Gastrocnemius medialis (tissue), 4 donors: ENCODE data around the gene EXOSC10. TPM values are rescaled to one million over a fixed set of nuclear protein-coding genes. Genes with fewer than 3 reads are reported as not detected.

Experiments used
- ATAC-seq, 2 donors: fragments of 150-250 bp; one replicate each; pipeline ENCODE4 v1.9.1; 2016
- DNase-seq, 2 donors: peaks; one replicate each; pipeline ENCODE4 v3.0.0-alpha.2; 2019
- H3K27ac ChIP-seq, 4 donors: fragments of 200-600 bp; sonication (generic); 1 replicate in 1 of 4; 2 replicates in 3 of 4; pipeline ENCODE4 v1.5.1; 2016 to 2018; ENCODE audit warnings: mild to moderate bottlenecking in 2 of 4, moderate library complexity in 1 of 4
- H3K27me3 ChIP-seq, 3 donors: fragments of 200-600 bp; sonication (generic) in 2 of 3; 1 replicate in 1 of 3; 2 replicates in 2 of 3; pipeline versions ENCODE4 v1.5.1 to v1.6.0; 2016 to 2019; ENCODE audit warnings: mild to moderate bottlenecking in 1 of 3, moderate library complexity in 1 of 3
- H3K36me3 ChIP-seq, 2 donors: fragments of 200-600 bp; sonication (generic) in 1 of 2; one replicate each; pipeline ENCODE4 v1.5.1; 2017 to 2018
- H3K4me1 ChIP-seq, 2 donors: fragments of 200-600 bp; sonication (generic) in 1 of 2; one replicate each; pipeline ENCODE4 v1.5.1; 2016 to 2017; ENCODE audit warnings: mild to moderate bottlenecking in 2 of 2
- H3K4me3 ChIP-seq, 4 donors: fragments of 200-600 bp; sonication (generic) in 3 of 4; 1 replicate in 1 of 4; 2 replicates in 3 of 4; pipeline ENCODE4 v1.5.1; 2016 to 2019; ENCODE audit warnings: mild to moderate bottlenecking in 2 of 4
- H3K9me3 ChIP-seq, 3 donors: fragments of 200-600 bp; sonication (generic) in 2 of 3; 1 replicate in 1 of 3; 2 replicates in 2 of 3; pipeline ENCODE4 v1.5.1; 2016 to 2019
- CTCF ChIP-seq, 5 experiments: fragments of 450-650 bp in 3 of 5; fragments of 200-600 bp in 2 of 5; sonication (generic) in 2 of 5; IDR thresholded peaks in 4 of 5; conservative IDR thresholded peaks in 1 of 5; 1 replicate in 4 of 5; 2 replicates in 1 of 5; pipeline ENCODE4 v1.5.1; 2016 to 2019; ENCODE audit warnings: antibody characterized with exemption in 5 of 5, mild to moderate bottlenecking in 3 of 5, moderate library complexity in 3 of 5
- POLR2A ChIP-seq, 2 donors: fragments of 450-650 bp; IDR thresholded peaks; one replicate each; pipeline ENCODE4 v1.6.1; 2017; ENCODE audit warnings: antibody characterized with exemption in 2 of 2, mild to moderate bottlenecking in 2 of 2, moderate library complexity in 2 of 2
- in situ Hi-C, 4 donors: fragments of 200-750 bp; cut with MboI; loops; one replicate each; pipeline versions ENCODE4 v1.15.0 to v1.8.0; 2017; ENCODE audit warnings: low sequenced_read_pairs in 4 of 4
- intact Hi-C: fragments of 100-400 bp; cut with DNase I; formaldehyde crosslinking; loops from one replicate; pipeline ENCODE4 v1.15.1; 2023; ENCODE audit warnings: low total_unique reads
- total RNA-seq, 4 donors: library from RNA; depleted of rRNA; stranded (reverse); fragments of >200 nt; gene quantifications; one replicate each; pipeline versions ENCODE4 v1.1.0 to v1.2.3, GENCODE V29; 2016

The EXOSC10 gene
- total RNA-seq, 4 donors from 2014 or later: 26.5 to 44.4 (median 40.3) TPM

- intact Hi-C loops: no loop called here
- DNase-seq (no peak), ATAC-seq (no peak)
- peaks cover 3 to 98% of the 10 kb centered on the region in 2 donors for H3K36me3 ChIP-seq
- no peak overlapping the region for H3K27ac ChIP-seq
- H3K4me1 ChIP-seq: no peaks in the 10 kb centered on the region
- in situ Hi-C loops: no loop called here
- no peak overlapping the region for H3K4me3 ChIP-seq
- H3K27me3 ChIP-seq: no peaks in the 10 kb centered on the region
- H3K9me3 ChIP-seq: no peaks in the 10 kb centered on the region
- TF ChIP-seq CTCF (IDR thresholded peaks at IDR 0.05 in 4 of 5, conservative IDR thresholded peaks at IDR 0.05 in 1 of 5): no peak
- no peak for TF ChIP-seq POLR2A (IDR thresholded peaks at IDR 0.05)
Observed at GRCh38 chr1:11072216-11072917, 27.3 kb downstream of the EXOSC10 start.

- peaks cover 3 to 98% of the 10 kb centered on the region in 2 donors for H3K36me3 ChIP-seq
- no peaks in the 10 kb centered on the region for H3K9me3 ChIP-seq
- in situ Hi-C loops (no loop called here), intact Hi-C loops (no loop called here)
- H3K4me1 ChIP-seq: no peaks in the 10 kb centered on the region
- ATAC-seq (no peak), DNase-seq (no peak)
- no peak overlapping the region for H3K4me3 ChIP-seq
- no peak overlapping the region for H3K27ac ChIP-seq
- H3K27me3 ChIP-seq: no peaks in the 10 kb centered on the region
- TF ChIP-seq POLR2A (IDR thresholded peaks at IDR 0.05) (no peak), CTCF (IDR thresholded peaks at IDR 0.05 in 4 of 5, conservative IDR thresholded peaks at IDR 0.05 in 1 of 5) (no peak)
Observed at GRCh38 chr1:11071463-11072215, 28.0 kb downstream of the EXOSC10 start.

- Histone ChIP-seq H3K36me3 (peaks cover 3 to 98% of the 10 kb centered on the region in 2 donors), H3K27ac (no peak overlapping the region)
- intact Hi-C loops: no loop called here
Observed at GRCh38 chr1:11070876-11071275, 28.8 kb downstream of the EXOSC10 start.

GRCh38 chr1:11068600-11069473 is 30.8 kb downstream of the EXOSC10 start:
- Histone ChIP-seq H3K4me3 (no peak overlapping the region), H3K4me1 (no peaks in the 10 kb centered on the region), H3K27ac (no peak overlapping the region), H3K36me3 (peaks cover 3 to 91% of the 10 kb centered on the region in 2 donors), H3K9me3 (no peaks in the 10 kb centered on the region), H3K27me3 (no peaks in the 10 kb centered on the region)
- ATAC-seq (no peak), DNase-seq (no peak)
- TF ChIP-seq POLR2A (IDR thresholded peaks at IDR 0.05) (no peak), CTCF (IDR thresholded peaks at IDR 0.05 in 4 of 5, conservative IDR thresholded peaks at IDR 0.05 in 1 of 5) (no peak)
- intact Hi-C loops (no loop called here), in situ Hi-C loops (no loop called here)

More at GRCh38 chr1:11070876-11071275, 28.8 kb downstream of the EXOSC10 start:
- TF ChIP-seq CTCF (IDR thresholded peaks at IDR 0.05 in 4 of 5, conservative IDR thresholded peaks at IDR 0.05 in 1 of 5): no peak
- TF ChIP-seq POLR2A (IDR thresholded peaks at IDR 0.05): no peak
- no peaks in the 10 kb centered on the region for H3K4me1 ChIP-seq
- in situ Hi-C loops: no loop called here
- no peak for ATAC-seq
- H3K9me3 ChIP-seq: no peaks in the 10 kb centered on the region
- no peaks in the 10 kb centered on the region for H3K27me3 ChIP-seq
- H3K4me3 ChIP-seq: no peak overlapping the region
- no peak for DNase-seq
